ENCODE data around the gene SAPCD2. TPM values are rescaled to one million over a fixed set of nuclear protein-coding genes. Genes with fewer than 3 reads are reported as not detected.

The SAPCD2 gene
- total and polyA plus RNA-seq, 4 donors = 1.3 to 2.1 (median 1.6) TPM

DNA sequence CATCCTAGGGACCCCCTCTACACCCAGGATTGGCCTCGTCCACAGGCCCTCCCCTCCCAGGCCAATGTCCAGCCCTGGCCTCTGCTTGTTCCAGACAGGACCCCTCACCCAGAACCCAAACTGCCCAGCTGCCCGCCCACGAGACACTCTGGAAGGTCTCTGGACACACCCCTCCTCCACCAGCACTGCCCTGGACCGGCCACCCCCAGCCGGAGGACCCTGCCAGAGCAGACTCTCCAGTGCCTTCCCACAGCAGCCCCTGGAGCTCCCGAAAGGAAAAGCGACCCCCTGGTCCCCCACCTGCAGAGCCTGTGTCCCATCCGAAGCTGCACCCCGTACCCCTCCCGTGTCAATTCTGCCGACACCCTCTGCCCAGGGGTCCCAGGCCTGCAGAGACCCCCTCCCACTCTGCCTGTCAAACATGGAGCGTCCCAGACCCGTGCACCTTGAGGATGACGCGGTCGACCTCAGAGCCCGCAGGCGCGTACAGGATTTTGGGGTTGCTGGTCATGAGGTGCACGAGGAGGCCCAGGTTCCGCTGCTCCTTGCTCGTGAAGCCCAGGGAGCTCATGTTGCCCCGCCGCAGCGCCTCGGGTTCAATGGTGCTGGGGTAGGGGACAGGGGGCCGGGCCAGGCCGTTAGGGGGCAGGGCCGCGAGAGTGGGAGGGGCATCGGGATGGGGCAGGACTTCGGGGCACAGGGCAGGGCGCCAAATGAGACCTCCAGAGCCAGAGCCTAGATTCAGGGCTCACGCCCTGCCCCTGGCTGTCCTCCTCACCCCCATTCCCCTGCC lies 50.3 kb downstream of the SAPCD2 start:
- TF ChIP-seq, protein P1, sequence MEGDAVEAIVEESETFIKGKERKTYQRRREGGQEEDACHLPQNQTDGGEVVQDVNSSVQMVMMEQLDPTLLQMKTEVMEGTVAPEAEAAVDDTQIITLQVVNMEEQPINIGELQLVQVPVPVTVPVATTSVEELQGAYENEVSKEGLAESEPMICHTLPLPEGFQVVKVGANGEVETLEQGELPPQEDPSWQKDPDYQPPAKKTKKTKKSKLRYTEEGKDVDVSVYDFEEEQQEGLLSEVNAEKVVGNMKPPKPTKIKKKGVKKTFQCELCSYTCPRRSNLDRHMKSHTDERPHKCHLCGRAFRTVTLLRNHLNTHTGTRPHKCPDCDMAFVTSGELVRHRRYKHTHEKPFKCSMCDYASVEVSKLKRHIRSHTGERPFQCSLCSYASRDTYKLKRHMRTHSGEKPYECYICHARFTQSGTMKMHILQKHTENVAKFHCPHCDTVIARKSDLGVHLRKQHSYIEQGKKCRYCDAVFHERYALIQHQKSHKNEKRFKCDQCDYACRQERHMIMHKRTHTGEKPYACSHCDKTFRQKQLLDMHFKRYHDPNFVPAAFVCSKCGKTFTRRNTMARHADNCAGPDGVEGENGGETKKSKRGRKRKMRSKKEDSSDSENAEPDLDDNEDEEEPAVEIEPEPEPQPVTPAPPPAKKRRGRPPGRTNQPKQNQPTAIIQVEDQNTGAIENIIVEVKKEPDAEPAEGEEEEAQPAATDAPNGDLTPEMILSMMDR (IDR thresholded peaks at IDR 0.05; ENCODE audit: control extremely low read depth, extremely low read depth) = no peak
- ATAC-seq (ENCODE audit: insufficient read depth, low FRiP score) (no peak), DNase-seq (no peak)
- Histone ChIP-seq H3K9me3 (ENCODE audit: control insufficient read depth in 4 of 4, insufficient read depth in 3 of 4, low read length in 3 of 4) (no peaks in the 10 kb centered on the region), H3K27ac (ENCODE audit: low read depth in 1 of 2, low read length in 1 of 2) (no peak overlapping the region), H3K27me3 (ENCODE audit: control insufficient read depth in 3 of 3, insufficient read depth in 3 of 3, low read length in 2 of 3) (no peaks in the 10 kb centered on the region), H3K36me3 (ENCODE audit: control insufficient read depth in 4 of 4, insufficient read depth in 4 of 4, low read length in 4 of 4) (peaks cover 0 to 30% (median 6%) of the 10 kb centered on the region in 4 donors), H3K4me3 (no peak overlapping the region), H3K4me1 (ENCODE audit: control insufficient read depth in 5 of 5, insufficient read depth in 5 of 5, low read length in 5 of 5) (peaks cover 0 to 7% (median 0%) of the 10 kb centered on the region in 5 donors), H3K9ac (ENCODE audit: insufficient read depth in 1 of 2, low read length in 2 of 2) (no peak overlapping the region)
- WGBS, 2 donors = 95% methylated on average over 34 of the region's 34 CpGs

DNA sequence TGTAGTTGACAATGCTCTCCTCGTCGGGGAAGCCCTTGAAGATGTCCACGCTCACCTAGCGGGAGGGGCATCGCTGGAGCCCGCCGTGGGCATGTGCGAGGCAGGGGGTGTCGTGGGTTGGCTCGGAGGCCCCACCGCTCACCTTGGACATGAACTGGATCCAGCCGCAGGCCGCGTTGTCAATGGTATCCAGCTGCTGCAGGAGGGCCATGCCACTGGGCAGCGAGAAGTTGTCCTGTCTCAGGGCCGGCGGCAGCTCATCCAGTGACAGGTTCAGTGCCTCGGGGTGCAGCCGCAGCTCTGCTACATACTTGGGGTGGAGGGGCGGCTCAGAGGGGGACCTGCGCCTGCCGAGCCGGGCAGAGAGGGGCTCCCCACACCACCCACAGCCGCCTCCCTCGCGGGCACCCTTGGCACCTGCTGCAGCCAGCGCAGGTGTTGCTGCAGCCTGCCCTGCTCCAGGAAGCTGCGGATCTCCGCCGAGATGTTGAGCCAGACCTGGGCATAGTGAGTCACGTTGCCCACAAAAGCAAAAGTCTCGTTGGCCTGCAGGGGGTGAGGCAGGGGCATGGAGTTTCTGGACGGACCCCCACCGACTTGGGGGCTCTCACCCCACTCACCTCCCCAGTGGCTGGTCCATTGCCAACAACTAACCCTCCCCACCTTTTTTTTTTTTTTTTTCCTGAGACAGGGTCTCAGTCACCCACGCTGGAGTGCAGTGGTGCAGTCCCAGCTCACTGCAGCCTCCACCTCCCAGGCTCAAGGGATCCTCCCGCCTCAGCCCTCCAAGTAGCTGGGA lies 51.4 kb downstream of the SAPCD2 start:
- DNase-seq = no peak
- Histone ChIP-seq H3K9me3 (ENCODE audit: control insufficient read depth in 4 of 4, insufficient read depth in 3 of 4, low read length in 3 of 4) (no peaks in the 10 kb centered on the region), H3K4me3 (no peak overlapping the region), H3K27ac (ENCODE audit: low read depth in 1 of 2, low read length in 1 of 2) (no peak overlapping the region), H3K36me3 (ENCODE audit: control insufficient read depth in 4 of 4, insufficient read depth in 4 of 4, low read length in 4 of 4) (peaks cover 0 to 39% (median 6%) of the 10 kb centered on the region in 4 donors), H3K9ac (ENCODE audit: insufficient read depth in 1 of 2, low read length in 2 of 2) (no peak overlapping the region), H3K4me1 (ENCODE audit: control insufficient read depth in 5 of 5, insufficient read depth in 5 of 5, low read length in 5 of 5) (peaks cover 0 to 7% (median 0%) of the 10 kb centered on the region in 5 donors), H3K27me3 (ENCODE audit: control insufficient read depth in 3 of 3, insufficient read depth in 3 of 3, low read length in 2 of 3) (no peaks in the 10 kb centered on the region)
- TF ChIP-seq, protein P1 (IDR thresholded peaks at IDR 0.05; ENCODE audit: control extremely low read depth, extremely low read depth) = no peak
- no peak for ATAC-seq (ENCODE audit: insufficient read depth, low FRiP score)
- 90 to 94% methylated on average over 35 to 36 of the region's 36 CpGs for WGBS, 2 donors

DNA sequence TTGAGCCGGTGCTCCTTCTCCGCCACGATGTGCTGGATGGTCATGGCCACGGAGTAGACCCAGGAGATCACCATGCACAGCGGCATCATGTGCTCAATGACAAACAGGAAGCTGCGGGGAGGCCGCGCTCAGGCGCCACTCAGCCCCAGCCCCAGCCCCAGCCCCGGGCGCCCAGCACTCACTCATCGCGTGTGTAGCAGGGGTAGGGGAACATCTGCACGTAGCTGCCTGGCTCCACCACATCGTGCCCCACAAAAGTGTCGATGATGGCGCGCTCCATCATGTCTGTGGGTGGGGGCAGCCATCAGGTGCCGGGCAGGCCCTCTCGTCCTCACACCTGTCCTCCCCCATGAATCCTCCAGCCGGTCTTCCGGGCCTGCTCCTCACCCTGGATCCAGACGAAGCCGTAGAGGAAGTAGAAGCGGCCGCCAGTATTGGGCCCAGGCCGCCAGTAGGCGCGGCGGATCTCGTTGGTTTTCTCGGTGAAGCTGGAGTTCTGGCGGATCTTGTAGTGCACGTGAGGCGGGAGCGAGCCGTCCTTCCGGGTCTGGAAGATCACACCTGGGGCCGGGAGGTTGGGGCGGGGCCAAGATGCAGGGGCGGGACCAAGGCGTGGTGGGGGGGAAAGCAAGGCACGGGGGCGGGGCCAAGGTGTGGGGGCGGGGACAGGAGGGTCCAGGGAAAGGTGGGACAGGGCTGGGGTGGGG lies 52.4 kb downstream of the SAPCD2 start:
- TF ChIP-seq, protein P1 (IDR thresholded peaks at IDR 0.05; ENCODE audit: control extremely low read depth, extremely low read depth) = no peak
- H3K36me3 ChIP-seq (ENCODE audit: control insufficient read depth in 4 of 4, insufficient read depth in 4 of 4, low read length in 4 of 4) = peaks cover 0 to 46% (median 6%) of the 10 kb centered on the region in 4 donors
- no peaks in the 10 kb centered on the region for H3K4me1 ChIP-seq (ENCODE audit: control insufficient read depth in 5 of 5, insufficient read depth in 5 of 5, low read length in 5 of 5)
- H3K4me3 ChIP-seq = no peak overlapping the region
- WGBS, 2 donors = 91 to 92% methylated on average over 42 to 45 of the region's 45 CpGs
- DNase-seq (no peak), ATAC-seq (ENCODE audit: insufficient read depth, low FRiP score) (no peak)
- no peak overlapping the region for H3K9ac ChIP-seq (ENCODE audit: insufficient read depth in 1 of 2, low read length in 2 of 2)
- H3K27me3 ChIP-seq (ENCODE audit: control insufficient read depth in 3 of 3, insufficient read depth in 3 of 3, low read length in 2 of 3) = no peaks in the 10 kb centered on the region
- H3K9me3 ChIP-seq (ENCODE audit: control insufficient read depth in 4 of 4, insufficient read depth in 3 of 4, low read length in 3 of 4) = no peaks in the 10 kb centered on the region
- no peak overlapping the region for H3K27ac ChIP-seq (ENCODE audit: low read depth in 1 of 2, low read length in 1 of 2)

Measured in lung (tissue), 12 donors.